Measurements from ENCODE around the gene KLC1.

Gene KLC1

GRCh38 chr14:103738701-103739451, 109.9 kb downstream of the KLC1 start:
- no peaks in the 10 kb centered on the region for H3K27me3 Mint-ChIP-seq (ENCODE audit: low read depth)
- H3K4me1 Mint-ChIP-seq (ENCODE audit: low read depth) = no peaks in the 10 kb centered on the region
- H3K27ac Mint-ChIP-seq = no peak overlapping the region
- H3K4me3 Mint-ChIP-seq = no peak overlapping the region
- no peaks in the 10 kb centered on the region for H3K9me3 Mint-ChIP-seq
- no peaks in the 10 kb centered on the region for H3K36me3 Mint-ChIP-seq (ENCODE audit: low read depth)

GRCh38 chr14:103739466-103739792, 110.4 kb downstream of the KLC1 start:
- Mint-ChIP-seq H3K27ac (no peak overlapping the region), H3K4me3 (no peak overlapping the region), H3K4me1 (ENCODE audit: low read depth) (no peaks in the 10 kb centered on the region), H3K27me3 (ENCODE audit: low read depth) (no peaks in the 10 kb centered on the region), H3K9me3 (no peaks in the 10 kb centered on the region), H3K36me3 (ENCODE audit: low read depth) (no peaks in the 10 kb centered on the region)

GRCh38 chr14:103739793-103740501, 110.9 kb downstream of the KLC1 start:
- H3K36me3 Mint-ChIP-seq (ENCODE audit: low read depth) = no peaks in the 10 kb centered on the region
- no peak overlapping the region for H3K27ac Mint-ChIP-seq
- H3K4me3 Mint-ChIP-seq = no peak overlapping the region

GRCh38 chr14:103740991-103741689, 112.1 kb downstream of the KLC1 start:
- Mint-ChIP-seq H3K27ac (no peak overlapping the region), H3K4me3 (no peak overlapping the region), H3K4me1 (ENCODE audit: low read depth) (no peaks in the 10 kb centered on the region), H3K9me3 (no peaks in the 10 kb centered on the region), H3K36me3 (ENCODE audit: low read depth) (no peaks in the 10 kb centered on the region), H3K27me3 (ENCODE audit: low read depth) (no peaks in the 10 kb centered on the region)

More at GRCh38 chr14:103739793-103740501, 110.9 kb downstream of the KLC1 start:
- Mint-ChIP-seq H3K4me1 (ENCODE audit: low read depth) (no peaks in the 10 kb centered on the region), H3K9me3 (no peaks in the 10 kb centered on the region), H3K27me3 (ENCODE audit: low read depth) (no peaks in the 10 kb centered on the region)

GRCh38 chr14:103741876-103742275, 112.9 kb downstream of the KLC1 start:
- H3K36me3 Mint-ChIP-seq (ENCODE audit: low read depth) = no peaks in the 10 kb centered on the region
- no peak overlapping the region for H3K27ac Mint-ChIP-seq
- no peak overlapping the region for H3K4me3 Mint-ChIP-seq
- no peaks in the 10 kb centered on the region for H3K27me3 Mint-ChIP-seq (ENCODE audit: low read depth)
- no peaks in the 10 kb centered on the region for H3K9me3 Mint-ChIP-seq
- H3K4me1 Mint-ChIP-seq (ENCODE audit: low read depth) = no peaks in the 10 kb centered on the region

- Mint-ChIP-seq H3K4me3 (no peak overlapping the region), H3K27me3 (ENCODE audit: low read depth) (no peaks in the 10 kb centered on the region), H3K4me1 (ENCODE audit: low read depth) (no peaks in the 10 kb centered on the region), H3K27ac (no peak overlapping the region), H3K9me3 (no peaks in the 10 kb centered on the region), H3K36me3 (ENCODE audit: low read depth) (no peaks in the 10 kb centered on the region)
Observed at GRCh38 chr14:103742499-103743255, 113.7 kb downstream of the KLC1 start.

GRCh38 chr14:103743691-103744090, 114.7 kb downstream of the KLC1 start:
- no peak overlapping the region for H3K27ac Mint-ChIP-seq
- no peak overlapping the region for H3K4me3 Mint-ChIP-seq

GRCh38 chr14:103744621-103745395, 115.8 kb downstream of the KLC1 start:
- Mint-ChIP-seq H3K9me3 (no peaks in the 10 kb centered on the region), H3K27me3 (ENCODE audit: low read depth) (no peaks in the 10 kb centered on the region), H3K27ac (no peak overlapping the region), H3K4me1 (ENCODE audit: low read depth) (peaks cover 7% of the 10 kb centered on the region), H3K4me3 (no peak overlapping the region), H3K36me3 (ENCODE audit: low read depth) (peaks cover 3% of the 10 kb centered on the region)

More at GRCh38 chr14:103743691-103744090, 114.7 kb downstream of the KLC1 start:
- H3K4me1 Mint-ChIP-seq (ENCODE audit: low read depth) = peaks cover 6% of the 10 kb centered on the region
- no peaks in the 10 kb centered on the region for H3K27me3 Mint-ChIP-seq (ENCODE audit: low read depth)
- H3K9me3 Mint-ChIP-seq = no peaks in the 10 kb centered on the region
- H3K36me3 Mint-ChIP-seq (ENCODE audit: low read depth) = no peaks in the 10 kb centered on the region

- H3K4me1 Mint-ChIP-seq (ENCODE audit: low read depth) = peaks cover 7% of the 10 kb centered on the region
- H3K27ac Mint-ChIP-seq = no peak overlapping the region
- H3K9me3 Mint-ChIP-seq = no peaks in the 10 kb centered on the region
- no peaks in the 10 kb centered on the region for H3K27me3 Mint-ChIP-seq (ENCODE audit: low read depth)
- H3K36me3 Mint-ChIP-seq (ENCODE audit: low read depth) = peaks cover 3% of the 10 kb centered on the region
- H3K4me3 Mint-ChIP-seq = no peak overlapping the region
Observed at GRCh38 chr14:103745424-103745823, 116.4 kb downstream of the KLC1 start.

- no peaks in the 10 kb centered on the region for H3K27me3 Mint-ChIP-seq (ENCODE audit: low read depth)
- peaks cover 7% of the 10 kb centered on the region for H3K4me1 Mint-ChIP-seq (ENCODE audit: low read depth)
- H3K27ac Mint-ChIP-seq = no peak overlapping the region
- peaks cover 3% of the 10 kb centered on the region for H3K36me3 Mint-ChIP-seq (ENCODE audit: low read depth)
- no peak overlapping the region for H3K4me3 Mint-ChIP-seq
- H3K9me3 Mint-ChIP-seq = no peaks in the 10 kb centered on the region
Observed at GRCh38 chr14:103746701-103747100, 117.7 kb downstream of the KLC1 start.

GRCh38 chr14:103748534-103748857, 119.5 kb downstream of the KLC1 start:
- Mint-ChIP-seq H3K4me1 (ENCODE audit: low read depth) (peaks cover 7% of the 10 kb centered on the region), H3K36me3 (ENCODE audit: low read depth) (peaks cover 3% of the 10 kb centered on the region), H3K27me3 (ENCODE audit: low read depth) (no peaks in the 10 kb centered on the region), H3K4me3 (no peak overlapping the region), H3K9me3 (no peaks in the 10 kb centered on the region), H3K27ac (no peak overlapping the region)

GRCh38 chr14:103749452-103749851, 120.4 kb downstream of the KLC1 start:
- Mint-ChIP-seq H3K27ac (no peak overlapping the region), H3K27me3 (ENCODE audit: low read depth) (no peaks in the 10 kb centered on the region), H3K36me3 (ENCODE audit: low read depth) (peaks cover 3% of the 10 kb centered on the region), H3K9me3 (no peaks in the 10 kb centered on the region), H3K4me1 (ENCODE audit: low read depth) (peaks cover 7% of the 10 kb centered on the region), H3K4me3 (no peak overlapping the region)

- no peak overlapping the region for H3K27ac Mint-ChIP-seq
- no peaks in the 10 kb centered on the region for H3K27me3 Mint-ChIP-seq (ENCODE audit: low read depth)
- H3K4me3 Mint-ChIP-seq = no peak overlapping the region
- H3K36me3 Mint-ChIP-seq (ENCODE audit: low read depth) = peaks cover 3% of the 10 kb centered on the region
- H3K9me3 Mint-ChIP-seq = no peaks in the 10 kb centered on the region
- H3K4me1 Mint-ChIP-seq (ENCODE audit: low read depth) = peaks cover 7% of the 10 kb centered on the region
Observed at GRCh38 chr14:103749860-103750259, 120.8 kb downstream of the KLC1 start.

Measured in T-helper 1 cell treated with Interleukin-12 subunit alpha and Interleukin-12 subunit beta and Interleukin-4 antibody, amounts not matched to agents 30 μg/mL and 1 μg/mL, for 36 hours (primary cell).